Urinary bladder (tissue), 4 donors: ENCODE results near the gene ODF2. TPM values are rescaled to one million over a fixed set of nuclear protein-coding genes. Genes with fewer than 3 reads are reported as not detected.
"Not testable (repeated sequence)": the region's sequence is repeated elsewhere in the genome, so short reads cannot be mapped to it uniquely, and the experiment has no call there.

ENCODE experiments used
- DNase-seq: peaks from one replicate; pipeline ENCODE4 v3.0.0-alpha.2; 2015; ENCODE audit errors: extremely low spot score
- H3K27ac ChIP-seq: one replicate; pipeline ENCODE4 v1.5.1; 2013; ENCODE audit warnings: low read depth, mild to moderate bottlenecking, moderate library complexity
- H3K36me3 ChIP-seq: one replicate; pipeline ENCODE4 v1.6.1; 2013; ENCODE audit warnings: mild to moderate bottlenecking, moderate library complexity; ENCODE audit not compliant: insufficient read depth
- H3K4me1 ChIP-seq: one replicate; pipeline ENCODE4 v1.6.1; 2013; ENCODE audit warnings: mild to moderate bottlenecking, moderate library complexity; ENCODE audit not compliant: insufficient read depth
- H3K4me3 ChIP-seq: one replicate; pipeline ENCODE4 v1.5.1; 2013; ENCODE audit warnings: low read depth, low read length
- WGBS: extraction: QIAGEN DNeasy Blood & Tissue Kit; methylation state at CpG from one replicate; pipeline ENCODE4 v1.1.7; 2013; 5-methylcytosine and 5-hydroxymethylcytosine counted together
- polyA plus RNA-seq: library from polyadenylated mRNA; stranded (reverse); fragments of 200-250 nt; gene quantifications from one replicate; pipeline ENCODE4 v1.2.3, GENCODE V29; 2013
- total RNA-seq: library from RNA; depleted of rRNA; stranded (reverse); fragments of >200 nt; gene quantifications from one replicate; pipeline ENCODE4 v1.2.3, GENCODE V29; 2014
- donor health status: healthy with polysubstance abuse.
- donor health status: healthy.

The ODF2 gene
- total and polyA plus RNA-seq, 2 donors = 25.4 to 27.5 TPM

DNA sequence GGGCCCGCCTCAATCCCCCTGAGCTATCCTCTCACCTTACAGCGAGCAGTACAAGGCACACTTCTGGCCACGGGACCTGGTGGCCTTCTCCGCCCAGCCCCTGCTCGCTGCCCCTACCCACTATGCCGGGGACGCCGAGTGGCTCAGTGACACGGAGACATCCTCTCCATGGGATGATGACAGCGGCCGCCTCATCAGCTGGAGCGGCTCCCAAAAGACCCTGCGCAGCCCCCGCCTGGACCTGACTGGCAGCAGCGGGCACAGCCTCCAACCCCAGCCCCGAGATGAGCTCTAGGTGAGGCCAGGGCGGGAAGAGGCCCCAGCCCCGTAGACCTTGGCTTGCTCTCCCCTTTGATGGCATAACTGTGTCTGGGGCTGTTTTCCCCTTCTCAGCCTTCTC lies 20.2 kb upstream of the ODF2 start:
- H3K27ac ChIP-seq = no peak overlapping the region
- no peaks in the 10 kb centered on the region for H3K4me1 ChIP-seq
- no peaks in the 10 kb centered on the region for H3K36me3 ChIP-seq
- no peak for DNase-seq
- WGBS = 90% methylated on average over 18 of the region's 18 CpGs
- H3K4me3 ChIP-seq = no peak overlapping the region

DNA sequence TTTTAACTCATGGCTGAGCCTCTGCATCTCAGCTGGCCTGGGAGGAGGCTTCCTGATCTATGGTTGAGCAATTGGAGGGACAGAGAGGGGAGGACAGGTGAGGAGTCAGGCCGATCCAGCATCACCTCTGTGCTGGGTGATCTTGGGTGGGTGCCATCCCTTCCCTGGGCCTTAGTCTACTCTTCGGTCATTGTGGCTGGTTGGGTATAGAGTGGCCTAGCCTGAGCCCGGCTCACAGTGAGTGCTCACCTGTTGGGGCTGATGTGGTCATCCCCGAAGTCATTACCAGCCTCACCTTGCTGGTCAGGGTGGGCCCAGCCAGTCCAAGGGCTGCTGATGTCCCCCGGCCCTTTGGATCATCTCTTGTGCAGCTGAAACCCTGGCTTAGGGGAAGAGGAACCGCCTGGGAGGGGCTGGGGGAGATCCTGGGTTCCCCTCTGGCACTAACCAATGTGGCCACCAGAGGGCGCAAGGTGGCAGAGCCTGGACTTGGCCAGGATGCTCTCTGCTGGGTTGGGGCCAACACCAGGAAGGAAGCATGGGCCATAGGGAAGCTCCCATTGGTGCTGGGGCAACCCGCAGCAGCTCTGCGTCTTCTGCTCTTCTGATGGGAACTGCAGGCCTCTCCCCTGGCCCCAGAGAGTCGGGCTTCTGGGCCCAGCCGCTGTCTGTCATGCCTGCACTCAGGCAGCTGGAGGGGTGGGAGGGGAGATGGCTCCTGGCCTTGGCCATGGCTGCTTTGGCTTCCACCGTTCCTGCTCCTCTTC lies 17.3 kb upstream of the ODF2 start:
- Histone ChIP-seq H3K27ac (no peak overlapping the region), H3K4me1 (no peaks in the 10 kb centered on the region), H3K36me3 (no peaks in the 10 kb centered on the region), H3K4me3 (no peak overlapping the region)
- DNase-seq = no peak
- 30% methylated on average over 12 of the region's 12 CpGs for WGBS

DNA sequence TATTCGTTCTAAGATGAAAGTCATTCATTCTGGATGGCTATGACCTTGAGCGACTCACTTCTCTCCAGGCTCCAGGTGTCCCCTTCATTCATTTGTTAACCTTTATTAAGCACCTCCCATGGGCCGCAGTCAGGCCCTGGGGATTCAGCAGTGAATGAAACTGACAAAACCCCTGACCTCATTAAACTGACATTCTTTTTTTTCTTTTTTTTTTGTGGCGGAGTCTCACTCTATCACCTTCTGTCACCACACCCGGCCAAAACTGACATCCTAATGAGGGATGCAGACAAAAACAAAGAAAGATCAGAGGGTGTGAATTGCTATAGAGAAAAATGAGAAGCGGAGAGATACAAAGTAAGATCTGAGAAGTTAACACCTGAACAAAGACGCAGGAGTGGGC lies 16.5 kb upstream of the ODF2 start:
- H3K4me1 ChIP-seq = no peaks in the 10 kb centered on the region
- H3K36me3 ChIP-seq = no peaks in the 10 kb centered on the region
- no peak overlapping the region for H3K27ac ChIP-seq
- DNase-seq = no peak
- H3K4me3 ChIP-seq = no peak overlapping the region
- WGBS = 80% methylated on average over 7 of the region's 7 CpGs

DNA sequence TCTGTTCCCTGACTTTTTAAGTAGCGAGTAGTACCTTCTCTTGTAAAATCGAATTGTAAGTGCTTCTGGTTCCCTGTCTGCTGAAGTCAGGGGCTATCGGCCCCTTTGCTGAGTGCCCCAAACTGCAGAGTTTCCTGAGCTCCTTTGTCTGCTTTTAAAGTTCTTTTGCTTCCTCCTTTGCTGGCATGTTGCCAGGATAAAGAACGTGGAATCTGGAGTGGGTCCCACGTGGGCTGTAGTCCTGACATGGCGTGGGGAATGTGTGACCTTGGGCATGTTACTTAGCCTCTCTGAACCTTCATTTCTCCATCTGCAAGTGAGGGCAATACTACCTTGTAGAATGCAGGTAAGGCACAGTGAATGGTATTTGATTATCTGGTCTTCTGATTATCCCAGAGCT lies 13.7 kb upstream of the ODF2 start:
- WGBS = 33% methylated on average over 6 of the region's 6 CpGs
- no peaks in the 10 kb centered on the region for H3K4me1 ChIP-seq
- H3K27ac ChIP-seq = no peak overlapping the region
- no peak overlapping the region for H3K4me3 ChIP-seq
- H3K36me3 ChIP-seq = no peaks in the 10 kb centered on the region
- no peak for DNase-seq

DNA sequence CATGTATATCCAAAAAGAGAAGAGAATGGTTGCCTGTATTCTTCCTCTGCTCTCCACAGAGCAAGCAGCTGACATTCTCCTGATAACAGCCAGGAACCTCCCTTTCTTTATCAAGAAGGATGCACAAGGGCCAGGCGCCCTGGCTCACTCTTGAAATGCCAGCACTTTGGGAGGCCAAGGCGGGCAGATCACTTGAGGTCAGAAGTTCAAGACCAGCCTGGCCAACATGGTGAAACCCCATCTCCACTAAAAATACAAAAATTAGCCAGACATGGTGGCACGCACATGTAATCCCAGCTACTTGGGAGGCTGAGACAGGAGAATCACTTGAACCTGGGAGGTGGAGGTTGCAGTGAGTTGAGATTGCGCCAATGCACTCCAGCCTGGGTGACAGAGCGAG lies 9.3 kb upstream of the ODF2 start:
- H3K4me1 ChIP-seq, H3K4me3 ChIP-seq, H3K27ac ChIP-seq, H3K36me3 ChIP-seq, DNase-seq: not testable (repeated sequence)
- 90% methylated on average over 5 of the region's 5 CpGs for WGBS

DNA sequence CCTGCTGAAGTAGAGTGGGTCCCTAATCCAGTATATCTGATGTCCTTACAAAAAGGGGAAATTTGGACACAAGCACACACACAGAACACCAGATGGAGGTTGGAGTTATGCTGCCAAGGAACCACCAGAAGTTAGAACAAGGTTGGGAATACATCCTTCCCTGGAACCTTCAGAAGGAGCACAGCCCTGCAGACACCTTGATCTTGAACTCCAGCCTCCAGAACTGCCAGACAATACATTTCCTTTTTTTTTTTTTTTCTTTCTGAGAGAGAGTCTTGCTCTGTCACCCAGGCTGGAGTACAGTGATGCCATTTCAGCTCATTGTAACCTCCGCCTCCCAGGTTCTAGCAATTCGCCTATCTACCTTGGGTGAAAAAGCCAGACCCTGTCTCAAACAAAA lies 7.1 kb upstream of the ODF2 start:
- no peak overlapping the region for H3K27ac ChIP-seq
- no peak overlapping the region for H3K4me3 ChIP-seq
- 95% methylated on average over 2 of the region's 2 CpGs for WGBS
- DNase-seq = no peak
- H3K36me3 ChIP-seq = no peaks in the 10 kb centered on the region
- H3K4me1 ChIP-seq = no peaks in the 10 kb centered on the region

DNA sequence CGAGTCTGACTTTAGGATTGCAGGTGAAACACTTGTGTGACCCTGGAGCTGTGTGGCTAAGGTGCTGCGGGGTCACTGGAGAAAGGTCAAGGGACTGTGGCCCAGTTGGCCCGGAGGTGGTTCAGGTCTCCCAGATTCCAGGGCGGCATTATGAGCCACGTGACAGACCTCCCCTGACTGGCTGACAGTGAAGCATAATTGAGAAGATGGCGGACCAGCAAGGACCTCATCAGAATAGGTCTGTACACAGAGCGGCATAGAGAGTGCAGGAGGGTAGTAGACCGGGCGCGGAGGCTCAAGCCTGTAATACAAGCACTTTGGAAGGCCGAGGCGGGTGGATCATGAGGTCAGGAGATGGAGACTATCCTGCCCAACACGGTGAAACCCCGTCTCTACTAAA lies 815 bp upstream of the ODF2 start:
- no peak overlapping the region for H3K27ac ChIP-seq
- no peak for DNase-seq
- no peak overlapping the region for H3K4me3 ChIP-seq
- no peaks in the 10 kb centered on the region for H3K36me3 ChIP-seq
- WGBS = 83% methylated on average over 14 of the region's 14 CpGs
- H3K4me1 ChIP-seq = no peaks in the 10 kb centered on the region

DNA sequence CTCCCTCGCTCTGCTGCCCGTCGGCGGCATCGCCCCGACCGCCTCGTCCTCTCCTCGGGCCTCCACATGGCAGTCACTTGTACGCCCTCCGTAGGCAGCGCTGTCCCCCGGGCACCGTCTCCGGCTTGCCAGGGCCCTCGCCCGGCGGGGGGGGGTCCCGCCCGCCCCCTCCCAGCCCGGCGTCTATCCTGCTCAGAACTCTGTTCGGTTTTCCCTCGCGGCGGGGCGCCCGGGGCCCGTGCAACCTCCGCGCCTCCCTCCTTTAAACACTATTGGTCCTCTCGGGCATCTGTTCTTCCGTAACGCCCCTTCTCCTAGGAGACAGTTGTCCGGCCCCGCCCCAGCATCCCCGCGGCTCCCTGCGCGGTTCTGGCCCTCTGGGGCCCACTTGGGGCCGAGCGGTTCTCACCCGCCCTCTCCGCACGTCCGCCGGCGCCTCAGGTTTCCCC lies 831 bp downstream of the ODF2 start:
- WGBS = under 1% methylated on average over 48 of the region's 48 CpGs
- peak; percentile 13 for DNase-seq
- H3K27ac ChIP-seq = peak overlapping the region; percentile 93
- no peaks in the 10 kb centered on the region for H3K4me1 ChIP-seq
- peak overlapping the region; percentile 86 for H3K4me3 ChIP-seq
- no peaks in the 10 kb centered on the region for H3K36me3 ChIP-seq

DNA sequence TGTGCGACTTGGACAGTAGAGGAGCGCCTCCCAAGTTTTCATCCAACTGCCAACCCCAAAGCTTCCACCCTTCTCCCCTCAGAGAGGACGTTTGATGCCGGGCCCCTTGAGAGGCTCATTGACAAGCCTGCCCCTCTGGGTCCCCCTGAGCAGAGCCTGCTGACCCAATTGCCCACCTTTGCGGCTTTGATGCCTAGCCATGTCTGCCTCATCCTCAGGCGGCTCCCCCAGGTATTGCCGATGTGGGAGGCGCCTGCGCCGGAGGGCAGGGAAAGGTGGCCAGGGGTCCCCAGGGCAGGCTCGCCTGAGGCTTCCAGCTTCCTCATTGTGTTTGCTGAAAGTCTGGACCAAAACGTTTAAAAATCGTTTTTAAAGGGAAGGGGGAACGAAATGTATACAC lies 1.4 kb downstream of the ODF2 start:
- Histone ChIP-seq H3K27ac (no peak overlapping the region), H3K4me3 (peak overlapping the region; percentile 86), H3K4me1 (no peaks in the 10 kb centered on the region), H3K36me3 (no peaks in the 10 kb centered on the region)
- 39% methylated on average over 14 of the region's 14 CpGs for WGBS
- no peak for DNase-seq

DNA sequence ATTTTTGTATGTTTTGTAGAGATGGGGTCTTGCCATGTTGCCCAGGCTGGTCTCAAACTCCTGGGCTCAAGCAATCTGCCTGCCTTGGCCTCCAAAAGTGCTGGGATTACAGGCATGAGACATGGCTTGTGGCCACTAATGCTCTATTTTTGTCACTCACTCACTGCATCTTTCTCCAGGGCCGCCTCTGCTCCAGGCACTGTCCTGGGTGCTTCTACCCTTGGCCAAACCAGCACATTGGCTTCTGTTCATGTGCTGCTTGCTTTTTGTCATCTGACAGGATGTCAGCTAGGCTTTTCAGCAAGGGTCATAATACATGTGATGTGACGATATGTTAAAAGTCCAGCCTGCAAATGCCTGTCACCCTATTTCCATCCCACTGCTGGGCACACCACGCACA lies 3.2 kb downstream of the ODF2 start:
- H3K27ac ChIP-seq = no peak overlapping the region
- H3K36me3 ChIP-seq = no peaks in the 10 kb centered on the region
- H3K4me1 ChIP-seq = no peaks in the 10 kb centered on the region
- no peak for DNase-seq
- WGBS = 95% methylated on average over 3 of the region's 3 CpGs
- H3K4me3 ChIP-seq = no peak overlapping the region

DNA sequence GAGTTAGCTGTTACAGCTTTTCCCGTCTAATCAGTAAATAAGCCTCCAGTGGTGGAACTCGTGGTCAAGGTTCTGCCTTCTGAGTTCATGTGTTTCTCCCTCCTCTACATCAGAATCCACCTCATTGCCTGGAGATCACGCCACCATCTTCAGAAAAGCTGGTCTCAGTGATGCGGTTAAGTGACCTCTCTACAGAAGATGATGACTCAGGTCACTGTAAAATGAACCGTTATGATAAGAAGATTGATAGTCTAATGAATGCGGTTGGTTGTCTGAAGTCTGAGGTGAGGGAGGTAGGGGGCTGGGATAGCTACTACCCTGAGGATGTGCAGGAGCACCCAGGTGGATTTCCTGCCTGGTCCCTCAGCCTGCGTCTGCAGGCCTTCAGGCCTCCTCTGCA lies 13.3 kb downstream of the ODF2 start:
- Histone ChIP-seq H3K4me1 (no peaks in the 10 kb centered on the region), H3K36me3 (peaks cover 3% of the 10 kb centered on the region), H3K4me3 (no peak overlapping the region), H3K27ac (no peak overlapping the region)
- no peak for DNase-seq
- 87% methylated on average over 7 of the region's 7 CpGs for WGBS

DNA sequence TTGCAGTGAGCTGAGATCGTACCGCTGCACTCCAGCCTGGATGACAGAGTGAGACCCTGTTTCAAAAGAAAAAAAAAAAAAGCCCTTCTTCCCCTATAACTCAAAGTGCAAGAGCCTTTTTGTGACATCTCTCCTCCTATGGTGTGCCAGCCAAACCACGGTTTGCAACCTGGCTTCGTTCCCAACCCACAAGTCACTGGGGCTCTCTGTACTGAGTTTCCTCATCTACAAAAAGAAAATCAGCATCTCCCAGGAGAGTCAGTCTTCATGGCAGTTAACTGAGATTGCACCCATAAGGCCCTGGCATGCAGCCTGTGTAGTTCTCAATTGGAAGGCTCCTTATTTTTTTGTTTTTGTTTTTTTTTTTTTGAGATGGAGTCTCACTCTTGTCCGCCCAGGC lies 14.8 kb downstream of the ODF2 start:
- Histone ChIP-seq H3K27ac (no peak overlapping the region), H3K4me3 (no peak overlapping the region), H3K36me3 (no peaks in the 10 kb centered on the region), H3K4me1 (no peaks in the 10 kb centered on the region)
- no peak for DNase-seq
- 72% methylated on average over 5 of the region's 5 CpGs for WGBS

DNA sequence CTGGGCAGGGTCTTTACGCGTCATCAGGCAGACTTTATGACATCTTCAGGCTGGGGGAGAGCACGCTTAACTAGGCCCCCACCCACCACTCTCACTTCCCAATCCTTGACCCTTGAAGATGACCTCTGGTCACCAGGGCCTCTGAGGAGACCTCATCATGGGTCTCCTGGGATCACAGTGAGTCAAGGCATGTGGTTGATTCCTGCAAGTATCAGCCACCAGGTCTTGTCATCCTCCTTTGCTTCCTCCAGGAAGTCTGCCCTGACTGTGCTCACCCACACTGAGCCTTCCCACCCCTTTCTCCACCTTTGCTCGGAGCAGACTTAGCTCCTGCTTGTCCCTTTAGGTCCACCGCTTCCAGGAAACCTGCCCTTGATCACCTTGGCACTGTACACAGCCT lies 17.3 kb downstream of the ODF2 start:
- no peak overlapping the region for H3K4me3 ChIP-seq
- WGBS = 96% methylated on average over 5 of the region's 5 CpGs
- H3K27ac ChIP-seq = no peak overlapping the region
- H3K4me1 ChIP-seq = no peaks in the 10 kb centered on the region
- no peaks in the 10 kb centered on the region for H3K36me3 ChIP-seq
- DNase-seq = no peak

DNA sequence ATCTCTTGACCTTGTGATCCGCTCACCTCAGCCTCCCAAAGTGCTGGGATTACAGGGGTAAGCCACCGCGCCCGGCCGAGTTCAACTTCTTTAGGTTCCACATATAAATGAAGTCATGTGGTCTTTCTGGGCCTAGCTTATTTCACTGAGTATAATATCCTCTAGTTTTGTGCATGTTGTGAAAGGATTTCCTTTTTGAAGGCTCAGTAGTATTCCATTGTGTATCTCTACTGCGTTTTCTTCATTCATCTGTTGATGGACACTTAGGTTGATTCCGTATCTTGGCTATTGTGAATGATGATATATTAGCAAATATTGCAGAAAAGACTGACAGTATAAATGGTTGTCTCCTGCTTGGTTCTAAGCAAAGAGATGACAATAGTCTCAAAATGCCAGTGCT lies 20.1 kb downstream of the ODF2 start:
- DNase-seq = no peak
- Histone ChIP-seq H3K4me3 (no peak overlapping the region), H3K36me3 (peaks cover 3% of the 10 kb centered on the region), H3K27ac (no peak overlapping the region), H3K4me1 (no peaks in the 10 kb centered on the region)
- WGBS = 96% methylated on average over 7 of the region's 7 CpGs

DNA sequence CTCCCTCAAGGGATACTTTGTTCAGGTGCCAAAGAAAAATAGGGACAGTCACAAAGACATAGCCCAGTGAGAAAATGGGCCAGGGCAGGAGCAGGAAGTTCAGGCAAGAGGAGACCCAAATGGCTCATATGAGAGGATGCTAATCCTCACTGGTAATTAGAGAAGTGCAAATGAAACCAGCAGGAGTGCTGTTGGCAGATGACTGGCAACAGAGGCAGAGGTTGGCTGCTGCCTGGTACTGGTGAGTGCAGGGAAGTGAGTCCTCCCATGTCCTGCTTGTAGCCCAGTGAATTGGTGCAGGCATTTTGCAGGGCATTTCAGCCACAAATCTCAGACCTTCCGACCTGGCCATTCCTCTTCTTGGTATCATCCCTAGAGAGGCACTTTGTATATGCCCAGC lies 23.5 kb downstream of the ODF2 start:
- Histone ChIP-seq H3K4me1 (no peaks in the 10 kb centered on the region), H3K4me3 (no peak overlapping the region), H3K27ac (no peak overlapping the region), H3K36me3 (peaks cover 3% of the 10 kb centered on the region)
- DNase-seq = no peak
- 92% methylated on average over 1 of the region's 1 CpG for WGBS
